ENCODE measurements around the gene TYR.
"Not testable (repeated sequence)": the region's sequence is repeated elsewhere in the genome, so short reads cannot be mapped to it uniquely, and the experiment has no call there.

- not testable (repeated sequence) for TF ChIP-seq CTCF, POLR2A (IDR thresholded peaks at IDR 0.05)
These were observed 117.3 kb downstream of the TYR start for GRCh38 chr11:89295023-89295422.
